ENCODE data around the gene PPP1R1B. TPM values are rescaled to one million over a fixed set of nuclear protein-coding genes. Genes with fewer than 3 reads are reported as not detected.

Gene PPP1R1B
- total RNA-seq, 4 donors from 2014 or later, result 2.7 to 12.2 (median 8.6) TPM

GRCh38 chr17:39635614-39636176, 8.9 kb downstream of the PPP1R1B start:
- Histone ChIP-seq H3K27ac (peak overlapping the region in 3 of 4 donors; percentile 6 to 93 (median 88)), H3K9me3 (no peaks in the 10 kb centered on the region), H3K4me3 (no peak overlapping the region), H3K4me1 (peaks cover 0 to 63% (median 29%) of the 10 kb centered on the region in 3 donors), H3K27me3 (peaks cover 22% of the 10 kb centered on the region), H3K36me3 (no peaks in the 10 kb centered on the region)
- no peak for TF ChIP-seq POLR2AphosphoS5 (IDR thresholded peaks at IDR 0.05)
- no peak for TF ChIP-seq POLR2A (IDR thresholded peaks at IDR 0.05)
- no peak for TF ChIP-seq EP300 (IDR thresholded peaks at IDR 0.05)
- no peak for TF ChIP-seq CTCF (IDR thresholded peaks at IDR 0.05)
- 79% methylated on average over 4 of the region's 8 CpGs; no CpG with 5 or more reads in 1 of the 2 donors for WGBS, 2 donors (ENCODE audit: low coverage in 1 of 2)
- ATAC-seq, result no peak

GRCh38 chr17:39636587-39636926, 9.8 kb downstream of the PPP1R1B start:
- Histone ChIP-seq H3K9me3 (no peaks in the 10 kb centered on the region), H3K27ac (peak overlapping the region; percentile 32 to 94 (median 90)), H3K4me1 (peaks cover 0 to 71% (median 32%) of the 10 kb centered on the region in 3 donors), H3K27me3 (peaks cover 13% of the 10 kb centered on the region), H3K36me3 (no peaks in the 10 kb centered on the region), H3K4me3 (peak overlapping the region; percentile 57 to 73)
- WGBS, 2 donors (ENCODE audit: low coverage in 1 of 2), result 25% methylated on average over 6 of the region's 6 CpGs; no CpG with 5 or more reads in 1 of the 2 donors
- TF ChIP-seq POLR2A (IDR thresholded peaks at IDR 0.05) (no peak), EP300 (IDR thresholded peaks at IDR 0.05) (no peak), POLR2AphosphoS5 (IDR thresholded peaks at IDR 0.05) (no peak)
- ATAC-seq, result peak; percentile 3

GRCh38 chr17:39636927-39637736, 10.4 kb downstream of the PPP1R1B start, which contains the start of gene STARD3:
Gene STARD3 (plus strand): TSS chr17:39637144. CDS start chr17:39653532, 16,388 bp downstream.
- 0% methylated on average over 14 of the region's 69 CpGs; no CpG with 5 or more reads in 1 of the 2 donors for WGBS, 2 donors (ENCODE audit: low coverage in 1 of 2)
- no peaks in the 10 kb centered on the region for H3K9me3 ChIP-seq
- H3K4me1 ChIP-seq, result peaks cover 0 to 77% (median 34%) of the 10 kb centered on the region in 3 donors
- peaks cover 7% of the 10 kb centered on the region for H3K27me3 ChIP-seq
- TF ChIP-seq EP300 (IDR thresholded peaks at IDR 0.05), result no peak
- TF ChIP-seq POLR2A (IDR thresholded peaks at IDR 0.05), result peak; percentile 25 to 53
- peak in 2 of 4 experiments; percentile 14 to 48 for TF ChIP-seq CTCF (IDR thresholded peaks at IDR 0.05)
- TF ChIP-seq POLR2AphosphoS5 (IDR thresholded peaks at IDR 0.05), result peak; percentile 27
- H3K36me3 ChIP-seq, result no peaks in the 10 kb centered on the region
- H3K4me3 ChIP-seq, result peak within 1 kb of the TSS; percentile 57 to 73
- peak within 1 kb of the TSS; percentile 32 to 94 (median 90) for H3K27ac ChIP-seq
- ATAC-seq, result peak; percentile 94

GRCh38 chr17:39638317-39638716, 11.6 kb downstream of the PPP1R1B start:
- TF ChIP-seq POLR2AphosphoS5 (IDR thresholded peaks at IDR 0.05), result no peak
- H3K27me3 ChIP-seq, result no peaks in the 10 kb centered on the region

GRCh38 chr17:39639043-39639442, 12.3 kb downstream of the PPP1R1B start:
- peaks cover 0 to 92% (median 34%) of the 10 kb centered on the region in 3 donors for H3K4me1 ChIP-seq
- ATAC-seq, result no peak
- 58 to 71% methylated on average over 2 of the region's 2 CpGs for WGBS, 2 donors (ENCODE audit: low coverage in 1 of 2)

More at GRCh38 chr17:39638317-39638716, 11.6 kb downstream of the PPP1R1B start:
- Histone ChIP-seq H3K4me1 (peaks cover 0 to 88% (median 34%) of the 10 kb centered on the region in 3 donors), H3K9me3 (no peaks in the 10 kb centered on the region), H3K27ac (no peak overlapping the region), H3K4me3 (peak overlapping the region in 1 of 2 donors; percentile 73), H3K36me3 (no peaks in the 10 kb centered on the region)
- no peak for ATAC-seq
- WGBS, 2 donors (ENCODE audit: low coverage in 1 of 2), result 91 to 92% methylated on average over 5 to 7 of the region's 7 CpGs

More at GRCh38 chr17:39639043-39639442, 12.3 kb downstream of the PPP1R1B start:
- Histone ChIP-seq H3K4me3 (no peak overlapping the region), H3K9me3 (no peaks in the 10 kb centered on the region), H3K36me3 (no peaks in the 10 kb centered on the region), H3K27me3 (no peaks in the 10 kb centered on the region), H3K27ac (no peak overlapping the region)
- TF ChIP-seq POLR2A (IDR thresholded peaks at IDR 0.05), result no peak
- no peak for TF ChIP-seq POLR2AphosphoS5 (IDR thresholded peaks at IDR 0.05)
- TF ChIP-seq CTCF (IDR thresholded peaks at IDR 0.05), result no peak
- no peak for TF ChIP-seq EP300 (IDR thresholded peaks at IDR 0.05)

Measured in gastroesophageal sphincter (tissue), 4 donors.